Measurements from ENCODE around the gene ALDH18A1.

Gene ALDH18A1

GRCh38 chr10:95663496-95663895, 7.0 kb upstream of the ALDH18A1 start:
- H3K4me3 ChIP-seq (ENCODE audit: low read depth, low read length), result no peak overlapping the region
- no peak for TF ChIP-seq CTCF (IDR thresholded peaks at IDR 0.05; ENCODE audit: low read depth, low read length, missing control alignments)
- no peak for DNase-seq (ENCODE audit: low read depth)

GRCh38 chr10:95661818-95662217, 5.3 kb upstream of the ALDH18A1 start:
- DNase-seq (ENCODE audit: low read depth), result no peak
- H3K4me3 ChIP-seq (ENCODE audit: low read depth, low read length), result no peak overlapping the region
- TF ChIP-seq CTCF (IDR thresholded peaks at IDR 0.05; ENCODE audit: low read depth, low read length, missing control alignments), result no peak

GRCh38 chr10:95660283-95660682, 3.8 kb upstream of the ALDH18A1 start:
- DNase-seq (ENCODE audit: low read depth), result no peak
- no peak for TF ChIP-seq CTCF (IDR thresholded peaks at IDR 0.05; ENCODE audit: low read depth, low read length, missing control alignments)
- no peak overlapping the region for H3K4me3 ChIP-seq (ENCODE audit: low read depth, low read length)

- no peak for TF ChIP-seq CTCF (IDR thresholded peaks at IDR 0.05; ENCODE audit: low read depth, low read length, missing control alignments)
- H3K4me3 ChIP-seq (ENCODE audit: low read depth, low read length), result peak overlapping the region; percentile 90; the same call in 1 of the 2 replicates
- DNase-seq (ENCODE audit: low read depth), result no peak
Observed at GRCh38 chr10:95657250-95657649, 739 bp upstream of the ALDH18A1 start.

GRCh38 chr10:95655571-95656290, 780 bp downstream of the ALDH18A1 start:
- peak overlapping the region; percentile 90 for H3K4me3 ChIP-seq (ENCODE audit: low read depth, low read length)
- no peak for TF ChIP-seq CTCF (IDR thresholded peaks at IDR 0.05; ENCODE audit: low read depth, low read length, missing control alignments)
- DNase-seq (ENCODE audit: low read depth), result peak; percentile 5

- no peak for TF ChIP-seq CTCF (IDR thresholded peaks at IDR 0.05; ENCODE audit: low read depth, low read length, missing control alignments)
- no peak overlapping the region for H3K4me3 ChIP-seq (ENCODE audit: low read depth, low read length)
- no peak for DNase-seq (ENCODE audit: low read depth)
Observed at GRCh38 chr10:95653895-95654294, 2.6 kb downstream of the ALDH18A1 start.

Data from GM12864 (cell line).